ENCODE data around the gene TNRC6C.

TNRC6C gene

DNA sequence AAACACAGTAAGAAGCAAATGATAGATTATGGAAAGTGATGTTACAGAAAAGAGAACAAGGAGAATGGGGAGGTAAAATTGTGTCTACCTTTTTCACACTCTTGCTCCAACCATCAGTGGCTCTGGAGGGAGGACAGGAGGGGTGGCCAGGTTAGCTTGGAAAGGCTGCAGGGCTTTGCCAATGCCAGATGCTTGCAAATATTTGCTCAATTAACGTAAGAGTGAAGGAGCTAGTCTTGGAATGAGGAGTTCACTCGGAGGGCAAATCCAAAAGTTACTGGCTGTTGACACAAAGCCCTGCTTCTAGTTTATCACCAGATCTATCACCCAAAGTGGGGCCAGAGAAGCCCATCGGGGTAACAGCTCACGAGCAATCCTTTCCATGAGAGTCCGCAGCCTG, 7.4 kb upstream of the TNRC6C start:
- H3K9me3 ChIP-seq (ENCODE audit: control insufficient read depth, low read length) = no peaks in the 10 kb centered on the region
- no peaks in the 10 kb centered on the region for H3K36me3 ChIP-seq (ENCODE audit: control insufficient read depth, insufficient read depth, low read length)
- H3K4me1 ChIP-seq (ENCODE audit: control insufficient read depth, insufficient read depth, low read length, poor library complexity, severe bottlenecking) = no peaks in the 10 kb centered on the region
- no peak overlapping the region for H3K27ac ChIP-seq (ENCODE audit: low read depth, low read length, severe bottlenecking)
- WGBS, 2 experiments (ENCODE audit: insufficient coverage in 2 of 2) = 76 to 88% methylated on average over 5 of the region's 5 CpGs
- no peak overlapping the region for H3K4me3 ChIP-seq (ENCODE audit: extremely low read depth, insufficient read depth, low read length, poor library complexity, severe bottlenecking)

GRCh38 chr17:77952368-77952767, 6.1 kb upstream of the TNRC6C start:
- H3K36me3 ChIP-seq (ENCODE audit: control insufficient read depth, insufficient read depth, low read length) = no peaks in the 10 kb centered on the region
- H3K27ac ChIP-seq (ENCODE audit: low read depth, low read length, severe bottlenecking) = no peak overlapping the region
- H3K4me1 ChIP-seq (ENCODE audit: control insufficient read depth, insufficient read depth, low read length, poor library complexity, severe bottlenecking) = no peaks in the 10 kb centered on the region
- H3K9me3 ChIP-seq (ENCODE audit: control insufficient read depth, low read length) = no peaks in the 10 kb centered on the region
- no peak overlapping the region for H3K4me3 ChIP-seq (ENCODE audit: extremely low read depth, insufficient read depth, low read length, poor library complexity, severe bottlenecking)
- 87 to 93% methylated on average over 5 of the region's 5 CpGs for WGBS, 2 experiments (ENCODE audit: insufficient coverage in 2 of 2)

DNA sequence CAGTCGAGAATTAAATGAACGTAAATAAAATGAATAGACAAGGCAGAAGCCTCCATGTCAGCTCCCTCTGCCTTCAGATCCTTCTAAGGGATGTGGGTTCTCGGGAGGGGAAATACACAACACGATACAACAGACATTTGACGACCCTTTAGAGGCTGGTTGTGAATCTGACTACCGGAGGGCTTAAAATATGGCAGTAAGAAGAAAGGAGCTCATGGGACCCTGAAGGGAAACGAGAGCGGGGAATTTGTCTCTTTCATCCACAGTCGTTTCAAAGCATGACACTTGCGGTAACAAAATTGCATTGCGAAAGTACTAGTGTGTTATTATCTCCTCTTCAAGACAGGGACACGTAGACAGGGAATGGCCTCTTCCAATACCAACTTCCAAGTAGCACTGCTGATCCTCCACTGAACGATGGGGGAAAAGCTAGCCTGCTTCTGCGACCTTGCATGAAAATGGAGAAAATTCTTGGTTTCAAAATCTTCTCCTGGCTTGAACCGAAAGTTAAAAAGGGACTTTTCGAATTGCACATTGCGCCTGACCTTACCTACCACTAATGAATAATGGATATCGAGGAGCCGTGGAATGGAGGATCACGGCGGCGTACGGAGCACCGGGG, 1.2 kb upstream of the TNRC6C start:
- Histone ChIP-seq H3K4me1 (ENCODE audit: control insufficient read depth, insufficient read depth, low read length, poor library complexity, severe bottlenecking) (no peaks in the 10 kb centered on the region), H3K9me3 (ENCODE audit: control insufficient read depth, low read length) (no peaks in the 10 kb centered on the region), H3K27ac (ENCODE audit: low read depth, low read length, severe bottlenecking) (no peak overlapping the region), H3K4me3 (ENCODE audit: extremely low read depth, insufficient read depth, low read length, poor library complexity, severe bottlenecking) (peak overlapping the region; percentile 59), H3K36me3 (ENCODE audit: control insufficient read depth, insufficient read depth, low read length) (no peaks in the 10 kb centered on the region)
- WGBS, 2 experiments (ENCODE audit: insufficient coverage in 2 of 2) = 15 to 23% methylated on average over 17 to 18 of the region's 24 CpGs

DNA sequence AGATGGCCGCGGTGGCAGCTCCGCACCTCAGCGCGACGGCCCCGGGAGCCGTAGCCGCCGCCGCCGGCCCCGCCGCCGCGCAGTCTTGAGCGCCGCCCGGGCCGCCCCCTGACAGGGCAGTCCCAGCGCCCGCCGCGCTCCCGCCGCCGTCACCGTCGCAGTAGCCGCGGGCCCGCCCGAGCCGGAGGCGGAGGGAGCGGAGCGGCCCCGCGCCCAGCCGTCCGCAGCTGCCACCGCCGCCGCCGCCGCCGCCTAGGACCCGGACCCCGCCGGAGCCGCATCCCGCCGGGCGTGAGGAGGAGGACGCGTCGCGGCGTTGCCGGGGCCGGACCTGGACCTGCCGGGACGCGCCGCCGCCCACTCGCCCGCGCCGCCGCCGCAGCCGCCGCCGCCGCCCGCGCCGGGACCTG, 218 bp downstream of the TNRC6C start:
- no peaks in the 10 kb centered on the region for H3K36me3 ChIP-seq (ENCODE audit: control insufficient read depth, insufficient read depth, low read length)
- 0 to 1% methylated on average over 41 to 70 of the region's 79 CpGs for WGBS, 2 experiments (ENCODE audit: insufficient coverage in 2 of 2)
- no peaks in the 10 kb centered on the region for H3K4me1 ChIP-seq (ENCODE audit: control insufficient read depth, insufficient read depth, low read length, poor library complexity, severe bottlenecking)
- H3K4me3 ChIP-seq (ENCODE audit: extremely low read depth, insufficient read depth, low read length, poor library complexity, severe bottlenecking) = peak overlapping the region; percentile 59
- no peaks in the 10 kb centered on the region for H3K9me3 ChIP-seq (ENCODE audit: control insufficient read depth, low read length)
- H3K27ac ChIP-seq (ENCODE audit: low read depth, low read length, severe bottlenecking) = no peak overlapping the region

GRCh38 chr17:77959126-77959925, 823 bp downstream of the TNRC6C start:
- Histone ChIP-seq H3K4me1 (ENCODE audit: control insufficient read depth, insufficient read depth, low read length, poor library complexity, severe bottlenecking) (no peaks in the 10 kb centered on the region), H3K4me3 (ENCODE audit: extremely low read depth, insufficient read depth, low read length, poor library complexity, severe bottlenecking) (peak overlapping the region; percentile 66), H3K36me3 (ENCODE audit: control insufficient read depth, insufficient read depth, low read length) (no peaks in the 10 kb centered on the region), H3K9me3 (ENCODE audit: control insufficient read depth, low read length) (no peaks in the 10 kb centered on the region), H3K27ac (ENCODE audit: low read depth, low read length, severe bottlenecking) (no peak overlapping the region)
- 0% methylated on average over 63 to 73 of the region's 92 CpGs for WGBS, 2 experiments (ENCODE audit: insufficient coverage in 2 of 2)

- no peaks in the 10 kb centered on the region for H3K36me3 ChIP-seq (ENCODE audit: control insufficient read depth, insufficient read depth, low read length)
- no peaks in the 10 kb centered on the region for H3K9me3 ChIP-seq (ENCODE audit: control insufficient read depth, low read length)
- H3K27ac ChIP-seq (ENCODE audit: low read depth, low read length, severe bottlenecking) = no peak overlapping the region
- H3K4me3 ChIP-seq (ENCODE audit: extremely low read depth, insufficient read depth, low read length, poor library complexity, severe bottlenecking) = peak overlapping the region; percentile 66
- H3K4me1 ChIP-seq (ENCODE audit: control insufficient read depth, insufficient read depth, low read length, poor library complexity, severe bottlenecking) = no peaks in the 10 kb centered on the region
- WGBS, 2 experiments (ENCODE audit: insufficient coverage in 2 of 2) = 8 to 10% methylated on average over 20 to 23 of the region's 23 CpGs
These were observed 1.5 kb downstream of the TNRC6C start for GRCh38 chr17:77959926-77960521.

DNA sequence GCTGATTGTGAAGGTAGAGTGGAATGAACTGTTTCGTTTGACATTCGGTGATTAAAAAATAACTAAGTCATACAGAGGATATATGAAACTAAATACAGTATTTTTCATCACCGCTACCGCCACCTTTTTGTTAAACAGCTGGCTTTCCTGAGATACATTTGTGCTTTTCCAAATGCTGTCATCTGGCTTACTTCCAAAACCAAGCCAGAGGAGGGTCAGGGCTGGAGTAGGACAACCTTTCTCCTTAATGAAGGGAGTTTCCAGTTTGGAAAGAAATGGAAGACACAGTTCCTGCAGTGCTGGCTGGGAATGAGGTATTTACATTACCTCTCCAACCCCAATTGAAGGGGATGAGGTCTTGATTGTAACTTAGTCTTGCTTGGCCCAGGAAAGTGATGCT, 3.2 kb downstream of the TNRC6C start:
- no peaks in the 10 kb centered on the region for H3K9me3 ChIP-seq (ENCODE audit: control insufficient read depth, low read length)
- no peaks in the 10 kb centered on the region for H3K36me3 ChIP-seq (ENCODE audit: control insufficient read depth, insufficient read depth, low read length)
- no peaks in the 10 kb centered on the region for H3K4me1 ChIP-seq (ENCODE audit: control insufficient read depth, insufficient read depth, low read length, poor library complexity, severe bottlenecking)
- WGBS, 2 experiments (ENCODE audit: insufficient coverage in 2 of 2) = 100% methylated on average over 2 of the region's 4 CpGs
- H3K27ac ChIP-seq (ENCODE audit: low read depth, low read length, severe bottlenecking) = no peak overlapping the region
- H3K4me3 ChIP-seq (ENCODE audit: extremely low read depth, insufficient read depth, low read length, poor library complexity, severe bottlenecking) = no peak overlapping the region

DNA sequence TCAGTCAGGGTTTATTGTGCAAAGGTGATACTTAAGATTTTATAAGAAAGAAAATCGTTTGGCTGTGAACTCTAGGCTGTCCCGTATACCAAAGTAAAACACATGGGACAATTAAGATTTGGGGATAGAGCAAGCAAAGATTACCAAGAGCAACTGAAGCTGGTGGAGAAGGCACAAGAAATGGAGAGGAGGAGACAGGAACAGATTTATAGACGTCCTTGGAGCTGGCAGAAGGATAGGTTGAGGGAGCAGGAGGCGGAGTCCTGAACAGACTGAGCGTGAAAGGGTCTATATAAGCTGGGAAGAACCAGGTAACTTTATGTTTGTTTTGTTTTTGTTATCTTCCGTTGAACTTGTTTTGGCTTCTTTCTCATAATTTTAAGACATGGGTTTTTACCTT, 3.8 kb downstream of the TNRC6C start:
- no peak overlapping the region for H3K27ac ChIP-seq (ENCODE audit: low read depth, low read length, severe bottlenecking)
- no peaks in the 10 kb centered on the region for H3K9me3 ChIP-seq (ENCODE audit: control insufficient read depth, low read length)
- no peaks in the 10 kb centered on the region for H3K4me1 ChIP-seq (ENCODE audit: control insufficient read depth, insufficient read depth, low read length, poor library complexity, severe bottlenecking)
- WGBS, 2 experiments (ENCODE audit: insufficient coverage in 2 of 2) = 72 to 84% methylated on average over 4 to 5 of the region's 6 CpGs
- H3K4me3 ChIP-seq (ENCODE audit: extremely low read depth, insufficient read depth, low read length, poor library complexity, severe bottlenecking) = no peak overlapping the region
- no peaks in the 10 kb centered on the region for H3K36me3 ChIP-seq (ENCODE audit: control insufficient read depth, insufficient read depth, low read length)

- WGBS, 2 experiments (ENCODE audit: insufficient coverage in 2 of 2) = 80% methylated on average over 2 of the region's 2 CpGs; no CpG with 5 or more reads in 1 of the 2 experiments
- no peaks in the 10 kb centered on the region for H3K4me1 ChIP-seq (ENCODE audit: control insufficient read depth, insufficient read depth, low read length, poor library complexity, severe bottlenecking)
- no peak overlapping the region for H3K27ac ChIP-seq (ENCODE audit: low read depth, low read length, severe bottlenecking)
- H3K36me3 ChIP-seq (ENCODE audit: control insufficient read depth, insufficient read depth, low read length) = no peaks in the 10 kb centered on the region
- no peaks in the 10 kb centered on the region for H3K9me3 ChIP-seq (ENCODE audit: control insufficient read depth, low read length)
- no peak overlapping the region for H3K4me3 ChIP-seq (ENCODE audit: extremely low read depth, insufficient read depth, low read length, poor library complexity, severe bottlenecking)
These were observed 4.9 kb downstream of the TNRC6C start for GRCh38 chr17:77963441-77963840.

GRCh38 chr17:77965352-77965751, 6.8 kb downstream of the TNRC6C start:
- WGBS, 2 experiments (ENCODE audit: insufficient coverage in 2 of 2) = no CpG with 5 or more reads among the region's 3 CpGs
- no peak overlapping the region for H3K27ac ChIP-seq (ENCODE audit: low read depth, low read length, severe bottlenecking)
- H3K9me3 ChIP-seq (ENCODE audit: control insufficient read depth, low read length) = no peaks in the 10 kb centered on the region
- no peak overlapping the region for H3K4me3 ChIP-seq (ENCODE audit: extremely low read depth, insufficient read depth, low read length, poor library complexity, severe bottlenecking)
- H3K4me1 ChIP-seq (ENCODE audit: control insufficient read depth, insufficient read depth, low read length, poor library complexity, severe bottlenecking) = no peaks in the 10 kb centered on the region
- no peaks in the 10 kb centered on the region for H3K36me3 ChIP-seq (ENCODE audit: control insufficient read depth, insufficient read depth, low read length)

- no peaks in the 10 kb centered on the region for H3K9me3 ChIP-seq (ENCODE audit: control insufficient read depth, low read length)
- H3K27ac ChIP-seq (ENCODE audit: low read depth, low read length, severe bottlenecking) = no peak overlapping the region
- no peaks in the 10 kb centered on the region for H3K4me1 ChIP-seq (ENCODE audit: control insufficient read depth, insufficient read depth, low read length, poor library complexity, severe bottlenecking)
- WGBS, 2 experiments (ENCODE audit: insufficient coverage in 2 of 2) = 83 to 100% methylated on average over 1 of the region's 2 CpGs
- no peak overlapping the region for H3K4me3 ChIP-seq (ENCODE audit: extremely low read depth, insufficient read depth, low read length, poor library complexity, severe bottlenecking)
- no peaks in the 10 kb centered on the region for H3K36me3 ChIP-seq (ENCODE audit: control insufficient read depth, insufficient read depth, low read length)
These were observed 8.0 kb downstream of the TNRC6C start for GRCh38 chr17:77966476-77966875.

Data from mesodermal cell (in vitro differentiated cells).